IPS-18a (cell line): Measurements from ENCODE around the gene FLRT2.

Experiments used
- H3K27ac ChIP-seq: one replicate; pipeline ENCODE4 v1.5.1; 2013; ENCODE audit warnings: low read length
- H3K27me3 ChIP-seq: one replicate; pipeline ENCODE4 v1.6.1; 2013; ENCODE audit warnings: mild to moderate bottlenecking, low read length; ENCODE audit not compliant: control insufficient read depth, insufficient read depth
- H3K36me3 ChIP-seq: one replicate; pipeline ENCODE4 v1.6.1; 2013; ENCODE audit warnings: low read depth, low read length; ENCODE audit not compliant: control insufficient read depth
- H3K4me1 ChIP-seq: one replicate; pipeline ENCODE4 v1.6.1; 2013; ENCODE audit warnings: low read depth, low read length; ENCODE audit not compliant: control insufficient read depth
- H3K4me3 ChIP-seq: one replicate; pipeline ENCODE4 v1.5.1; 2013; ENCODE audit warnings: low read length
- H3K9ac ChIP-seq: one replicate; pipeline ENCODE4 v1.6.1; 2013; ENCODE audit warnings: mild to moderate bottlenecking, low read length, moderate library complexity
- H3K9me3 ChIP-seq: one replicate; pipeline ENCODE4 v1.6.1; 2013; ENCODE audit warnings: low read depth, low read length; ENCODE audit not compliant: control insufficient read depth

FLRT2 gene

GRCh38 chr14:85580536-85581140, 50.7 kb downstream of the FLRT2 start:
- no peak overlapping the region for H3K9ac ChIP-seq
- peaks cover 26% of the 10 kb centered on the region for H3K4me1 ChIP-seq
- H3K27ac ChIP-seq, result no peak overlapping the region
- H3K36me3 ChIP-seq, result no peaks in the 10 kb centered on the region
- no peaks in the 10 kb centered on the region for H3K27me3 ChIP-seq
- no peaks in the 10 kb centered on the region for H3K9me3 ChIP-seq
- H3K4me3 ChIP-seq, result no peak overlapping the region

GRCh38 chr14:85581691-85582090, 51.7 kb downstream of the FLRT2 start:
- H3K4me3 ChIP-seq, result no peak overlapping the region
- H3K27ac ChIP-seq, result no peak overlapping the region
- H3K9me3 ChIP-seq, result no peaks in the 10 kb centered on the region
- H3K27me3 ChIP-seq, result no peaks in the 10 kb centered on the region
- no peak overlapping the region for H3K9ac ChIP-seq
- H3K36me3 ChIP-seq, result no peaks in the 10 kb centered on the region
- H3K4me1 ChIP-seq, result peaks cover 15% of the 10 kb centered on the region

- Histone ChIP-seq H3K27me3 (no peaks in the 10 kb centered on the region), H3K36me3 (no peaks in the 10 kb centered on the region), H3K9ac (no peak overlapping the region), H3K9me3 (no peaks in the 10 kb centered on the region), H3K4me3 (no peak overlapping the region), H3K4me1 (peaks cover 10% of the 10 kb centered on the region), H3K27ac (no peak overlapping the region)
Observed at GRCh38 chr14:85583380-85583779, 53.4 kb downstream of the FLRT2 start.

GRCh38 chr14:85584481-85584880, 54.5 kb downstream of the FLRT2 start:
- H3K27me3 ChIP-seq, result no peaks in the 10 kb centered on the region
- H3K4me1 ChIP-seq, result peaks cover 10% of the 10 kb centered on the region
- no peak overlapping the region for H3K27ac ChIP-seq
- H3K4me3 ChIP-seq, result no peak overlapping the region
- no peaks in the 10 kb centered on the region for H3K9me3 ChIP-seq
- H3K36me3 ChIP-seq, result no peaks in the 10 kb centered on the region
- H3K9ac ChIP-seq, result no peak overlapping the region

- Histone ChIP-seq H3K27ac (no peak overlapping the region), H3K4me1 (no peaks in the 10 kb centered on the region), H3K9ac (no peak overlapping the region), H3K9me3 (no peaks in the 10 kb centered on the region), H3K4me3 (no peak overlapping the region), H3K27me3 (no peaks in the 10 kb centered on the region), H3K36me3 (no peaks in the 10 kb centered on the region)
Observed at GRCh38 chr14:85587151-85587711, 57.3 kb downstream of the FLRT2 start.

GRCh38 chr14:85590784-85591183, 60.8 kb downstream of the FLRT2 start:
- Histone ChIP-seq H3K36me3 (no peaks in the 10 kb centered on the region), H3K27ac (no peak overlapping the region)

GRCh38 chr14:85594217-85594616, 64.3 kb downstream of the FLRT2 start:
- H3K4me3 ChIP-seq, result no peak overlapping the region
- H3K9me3 ChIP-seq, result no peaks in the 10 kb centered on the region
- H3K27ac ChIP-seq, result no peak overlapping the region
- no peaks in the 10 kb centered on the region for H3K36me3 ChIP-seq
- H3K4me1 ChIP-seq, result no peaks in the 10 kb centered on the region
- no peak overlapping the region for H3K9ac ChIP-seq
- H3K27me3 ChIP-seq, result no peaks in the 10 kb centered on the region

More at GRCh38 chr14:85590784-85591183, 60.8 kb downstream of the FLRT2 start:
- Histone ChIP-seq H3K4me1 (no peaks in the 10 kb centered on the region), H3K27me3 (no peaks in the 10 kb centered on the region), H3K9ac (no peak overlapping the region), H3K4me3 (no peak overlapping the region), H3K9me3 (no peaks in the 10 kb centered on the region)

GRCh38 chr14:85595981-85596380, 66.0 kb downstream of the FLRT2 start:
- Histone ChIP-seq H3K27me3 (no peaks in the 10 kb centered on the region), H3K27ac (no peak overlapping the region), H3K9ac (no peak overlapping the region), H3K9me3 (no peaks in the 10 kb centered on the region), H3K4me3 (no peak overlapping the region), H3K4me1 (no peaks in the 10 kb centered on the region), H3K36me3 (no peaks in the 10 kb centered on the region)

GRCh38 chr14:85596562-85596961, 66.6 kb downstream of the FLRT2 start:
- Histone ChIP-seq H3K4me1 (no peaks in the 10 kb centered on the region), H3K4me3 (no peak overlapping the region), H3K9ac (no peak overlapping the region), H3K27ac (no peak overlapping the region), H3K36me3 (no peaks in the 10 kb centered on the region), H3K9me3 (no peaks in the 10 kb centered on the region), H3K27me3 (no peaks in the 10 kb centered on the region)

- Histone ChIP-seq H3K9ac (no peak overlapping the region), H3K27me3 (no peaks in the 10 kb centered on the region), H3K36me3 (no peaks in the 10 kb centered on the region), H3K4me1 (no peaks in the 10 kb centered on the region), H3K9me3 (no peaks in the 10 kb centered on the region), H3K27ac (no peak overlapping the region), H3K4me3 (no peak overlapping the region)
Observed at GRCh38 chr14:85597701-85598100, 67.8 kb downstream of the FLRT2 start.

GRCh38 chr14:85599939-85600338, 70.0 kb downstream of the FLRT2 start:
- H3K4me1 ChIP-seq, result no peaks in the 10 kb centered on the region
- no peak overlapping the region for H3K4me3 ChIP-seq
- no peak overlapping the region for H3K9ac ChIP-seq
- no peaks in the 10 kb centered on the region for H3K27me3 ChIP-seq
- no peaks in the 10 kb centered on the region for H3K9me3 ChIP-seq
- H3K36me3 ChIP-seq, result no peaks in the 10 kb centered on the region
- H3K27ac ChIP-seq, result no peak overlapping the region

GRCh38 chr14:85601246-85601645, 71.3 kb downstream of the FLRT2 start:
- Histone ChIP-seq H3K27me3 (no peaks in the 10 kb centered on the region), H3K4me1 (no peaks in the 10 kb centered on the region), H3K9me3 (no peaks in the 10 kb centered on the region), H3K27ac (no peak overlapping the region), H3K36me3 (no peaks in the 10 kb centered on the region), H3K9ac (no peak overlapping the region), H3K4me3 (no peak overlapping the region)
